OCI-LY3 (cell line): ENCODE data around the gene LDLRAD4.

Experiments
- H2AFZ ChIP-seq: fragments of 200-600, 300-600 bp; shearing (Covaris generic); 2 replicates; pipeline ENCODE4 v1.6.0; 2014; ENCODE audit warnings: antibody characterized with exemption, low read depth, low read length
- H3K27ac ChIP-seq: fragments of 200-600, 300-600 bp; sonication (generic); 2 replicates; pipeline ENCODE4 v1.5.1; 2014; ENCODE audit warnings: mild to moderate bottlenecking, low read length, moderate library complexity, mixed read lengths
- H3K27me3 ChIP-seq: fragments of 200-600, 300-600 bp; sonication (generic); 2 replicates; pipeline ENCODE4 v1.6.1; 2014; ENCODE audit warnings: low read depth, low read length, mixed read lengths
- H3K36me3 ChIP-seq: fragments of 200-600, 300-600 bp; sonication (generic); replicated peaks from 2 replicates; pipeline ENCODE3; 2014; ENCODE audit warnings: low read depth, low read length, mixed read lengths
- H3K4me1 ChIP-seq: fragments of 300-600, 200-600 bp; sonication (generic); 2 replicates; pipeline ENCODE4 v1.6.1; 2014; ENCODE audit warnings: low read length, mixed read lengths
- H3K4me2 ChIP-seq: fragments of 200-600, 300-600 bp; sonication (generic); 2 replicates; pipeline ENCODE4 v1.6.1; 2014; ENCODE audit warnings: low read length, mixed read lengths
- H3K4me3 ChIP-seq: fragments of 300-600, 200-600 bp; sonication (generic); 2 replicates; pipeline ENCODE4 v1.5.1; 2014; ENCODE audit warnings: antibody characterized with exemption, mild to moderate bottlenecking, low read length, moderate library complexity
- H3K79me2 ChIP-seq: fragments of 300-600, 200-600 bp; shearing (Covaris generic); 2 replicates; pipeline ENCODE4 v1.6.1; 2014; ENCODE audit warnings: mild to moderate bottlenecking, low read length, mixed read lengths
- H3K9ac ChIP-seq: fragments of 300-600, 200-600 bp; shearing (Covaris generic); 2 replicates; pipeline ENCODE4 v1.6.0; 2014; ENCODE audit warnings: mild to moderate bottlenecking, low read length, moderate library complexity
- H3K9me3 ChIP-seq: fragments of 200-600, 300-600 bp; shearing (Covaris generic); 2 replicates; pipeline ENCODE4 v1.6.1; 2014; ENCODE audit warnings: low read length, mixed read lengths; ENCODE audit not compliant: insufficient read depth
- H4K20me1 ChIP-seq: fragments of 200-600, 300-600 bp; sonication (generic); 2 replicates; pipeline ENCODE4 v1.6.1; 2016; ENCODE audit warnings: low read length, mixed read lengths; ENCODE audit not compliant: insufficient read depth
- EZH2phosphoT487 ChIP-seq: fragments of 200-600 bp; shearing (Covaris generic); IDR thresholded peaks from 2 replicates; pipeline ENCODE4 v1.6.1; 2018; ENCODE audit warnings: antibody characterized with exemption, mixed run types, low read depth
- TF ChIP-seq, protein P1 (sequence below): fragments of 200-600, 300-600 bp; sonication (generic); IDR thresholded peaks from 2 replicates; pipeline ENCODE4 v1.5.1; 2014; ENCODE audit warnings: antibody characterized with exemption, low read length, low read depth

LDLRAD4 gene

DNA sequence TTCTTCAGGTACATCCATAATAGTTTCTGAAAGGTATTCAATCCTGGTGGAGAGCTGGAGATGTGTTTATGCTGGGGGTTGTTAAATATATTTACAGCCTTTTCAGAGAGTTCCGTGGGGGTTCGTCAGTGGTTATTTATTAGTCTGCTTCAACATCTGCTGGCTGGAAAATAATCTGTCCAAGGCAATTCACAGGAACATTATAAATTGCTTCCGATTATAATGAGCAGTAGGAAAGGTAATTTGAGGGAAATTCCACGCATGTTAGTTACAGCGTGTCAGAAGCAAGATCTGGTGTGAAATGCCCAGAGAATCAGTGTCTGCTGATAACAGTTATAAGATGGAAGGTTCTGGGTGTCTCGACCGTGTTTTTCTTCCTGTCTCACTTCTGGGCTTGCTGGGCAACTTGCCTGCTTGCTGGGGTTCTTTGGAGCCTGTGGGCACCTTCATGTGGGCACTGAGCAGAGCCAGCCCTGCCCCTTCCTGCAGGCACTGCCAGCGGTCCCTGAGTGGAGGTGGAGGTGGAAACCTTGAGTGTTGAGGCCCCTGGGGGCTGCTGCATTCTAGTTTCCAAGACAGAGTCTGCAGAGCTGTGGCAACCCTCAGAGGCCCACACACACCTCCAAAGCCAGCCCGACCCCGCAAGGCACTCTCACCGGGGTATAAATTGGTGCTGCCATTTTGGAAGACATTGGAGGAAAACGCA, 322.1 kb downstream of the LDLRAD4 start:
- TF ChIP-seq, protein P1, sequence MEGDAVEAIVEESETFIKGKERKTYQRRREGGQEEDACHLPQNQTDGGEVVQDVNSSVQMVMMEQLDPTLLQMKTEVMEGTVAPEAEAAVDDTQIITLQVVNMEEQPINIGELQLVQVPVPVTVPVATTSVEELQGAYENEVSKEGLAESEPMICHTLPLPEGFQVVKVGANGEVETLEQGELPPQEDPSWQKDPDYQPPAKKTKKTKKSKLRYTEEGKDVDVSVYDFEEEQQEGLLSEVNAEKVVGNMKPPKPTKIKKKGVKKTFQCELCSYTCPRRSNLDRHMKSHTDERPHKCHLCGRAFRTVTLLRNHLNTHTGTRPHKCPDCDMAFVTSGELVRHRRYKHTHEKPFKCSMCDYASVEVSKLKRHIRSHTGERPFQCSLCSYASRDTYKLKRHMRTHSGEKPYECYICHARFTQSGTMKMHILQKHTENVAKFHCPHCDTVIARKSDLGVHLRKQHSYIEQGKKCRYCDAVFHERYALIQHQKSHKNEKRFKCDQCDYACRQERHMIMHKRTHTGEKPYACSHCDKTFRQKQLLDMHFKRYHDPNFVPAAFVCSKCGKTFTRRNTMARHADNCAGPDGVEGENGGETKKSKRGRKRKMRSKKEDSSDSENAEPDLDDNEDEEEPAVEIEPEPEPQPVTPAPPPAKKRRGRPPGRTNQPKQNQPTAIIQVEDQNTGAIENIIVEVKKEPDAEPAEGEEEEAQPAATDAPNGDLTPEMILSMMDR = no peak
- TF ChIP-seq EZH2phosphoT487 = no peak
- H3K4me1 ChIP-seq = peaks cover 22% of the 10 kb centered on the region
- H3K4me2 ChIP-seq = no peak overlapping the region
- no peak overlapping the region for H2AFZ ChIP-seq
- no peaks in the 10 kb centered on the region for H3K36me3 ChIP-seq
- no peak overlapping the region for H3K27ac ChIP-seq
- no peak overlapping the region for H3K4me3 ChIP-seq
- H3K27me3 ChIP-seq = peaks cover 26% of the 10 kb centered on the region
- no peaks in the 10 kb centered on the region for H3K79me2 ChIP-seq
- H3K9ac ChIP-seq = no peak overlapping the region
- H4K20me1 ChIP-seq = no peaks in the 10 kb centered on the region
- no peaks in the 10 kb centered on the region for H3K9me3 ChIP-seq

DNA sequence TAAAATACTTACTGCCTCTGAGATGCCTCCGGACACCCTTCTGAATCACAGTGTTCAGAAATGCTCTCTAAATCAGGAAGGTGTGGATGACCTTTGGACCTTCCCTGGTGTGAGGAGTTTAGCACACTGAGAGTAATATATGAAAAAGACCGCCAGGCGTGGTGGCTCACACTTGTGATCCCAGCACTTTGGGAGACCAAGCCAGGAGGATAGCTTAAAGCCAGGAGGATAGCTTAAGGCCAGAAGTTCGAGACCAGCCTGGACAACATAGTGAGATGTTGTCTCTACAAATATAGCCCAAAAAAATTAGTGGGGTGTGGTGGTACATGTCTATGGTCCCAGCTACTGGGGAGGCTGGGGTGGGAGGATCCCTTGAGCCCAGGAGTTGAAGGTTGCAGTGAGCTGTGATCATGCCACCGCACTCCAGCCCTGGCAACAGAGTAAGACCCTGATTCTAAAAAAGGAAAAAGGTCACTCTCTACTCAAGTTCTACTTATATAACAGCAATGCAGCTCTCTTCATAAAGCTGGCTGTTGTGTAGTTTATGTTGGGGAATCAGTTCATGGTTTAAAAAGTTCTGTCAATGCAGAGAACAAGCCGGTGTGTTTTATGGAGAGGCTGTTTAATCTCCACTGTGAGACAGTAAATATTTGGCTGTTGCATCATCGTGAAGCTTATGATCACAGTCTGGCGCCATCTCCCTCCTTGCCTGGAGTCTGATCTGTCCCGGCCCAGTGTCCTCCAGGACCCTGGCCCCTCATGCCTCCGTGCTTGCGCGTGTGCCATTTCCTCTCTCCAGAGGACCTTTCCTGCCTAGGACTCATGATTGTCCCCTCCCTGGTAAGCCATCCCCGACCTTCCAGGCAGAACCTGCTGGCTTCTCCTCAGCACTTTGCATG, 323.3 kb downstream of the LDLRAD4 start:
- Histone ChIP-seq H3K27ac (no peak overlapping the region), H3K4me1 (peaks cover 16% of the 10 kb centered on the region), H4K20me1 (no peaks in the 10 kb centered on the region), H3K9me3 (no peaks in the 10 kb centered on the region), H3K27me3 (peaks cover 16% of the 10 kb centered on the region), H3K9ac (no peak overlapping the region), H3K4me3 (no peak overlapping the region), H3K36me3 (no peaks in the 10 kb centered on the region), H3K4me2 (no peak overlapping the region), H2AFZ (no peak overlapping the region), H3K79me2 (no peaks in the 10 kb centered on the region)
- no peak for TF ChIP-seq EZH2phosphoT487

DNA sequence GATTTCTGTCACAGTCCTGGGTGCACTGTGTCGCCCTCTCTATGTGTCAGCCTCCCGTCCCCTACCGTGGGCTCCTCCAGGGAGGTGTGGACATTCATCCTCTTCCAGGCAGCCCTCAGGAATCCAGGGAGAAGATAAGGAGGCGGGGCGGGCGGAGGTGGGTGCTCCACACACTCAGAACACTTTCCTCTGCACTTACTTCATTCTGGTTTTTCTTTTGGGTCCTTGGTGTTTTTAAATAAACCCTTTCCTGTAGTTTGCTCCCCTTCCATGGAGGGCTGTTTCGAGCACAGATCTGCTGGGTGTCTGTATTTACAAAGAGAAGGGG, 323.9 kb downstream of the LDLRAD4 start:
- H3K36me3 ChIP-seq = no peaks in the 10 kb centered on the region
- H3K9ac ChIP-seq = no peak overlapping the region
- no peak overlapping the region for H2AFZ ChIP-seq
- peaks cover 16% of the 10 kb centered on the region for H3K27me3 ChIP-seq
- TF ChIP-seq, protein P1 = no peak
- no peak for TF ChIP-seq EZH2phosphoT487
- H3K9me3 ChIP-seq = no peaks in the 10 kb centered on the region
- H3K4me2 ChIP-seq = no peak overlapping the region
- peaks cover 10% of the 10 kb centered on the region for H3K4me1 ChIP-seq
- H3K79me2 ChIP-seq = no peaks in the 10 kb centered on the region
- H4K20me1 ChIP-seq = no peaks in the 10 kb centered on the region
- H3K27ac ChIP-seq = no peak overlapping the region
- H3K4me3 ChIP-seq = no peak overlapping the region

DNA sequence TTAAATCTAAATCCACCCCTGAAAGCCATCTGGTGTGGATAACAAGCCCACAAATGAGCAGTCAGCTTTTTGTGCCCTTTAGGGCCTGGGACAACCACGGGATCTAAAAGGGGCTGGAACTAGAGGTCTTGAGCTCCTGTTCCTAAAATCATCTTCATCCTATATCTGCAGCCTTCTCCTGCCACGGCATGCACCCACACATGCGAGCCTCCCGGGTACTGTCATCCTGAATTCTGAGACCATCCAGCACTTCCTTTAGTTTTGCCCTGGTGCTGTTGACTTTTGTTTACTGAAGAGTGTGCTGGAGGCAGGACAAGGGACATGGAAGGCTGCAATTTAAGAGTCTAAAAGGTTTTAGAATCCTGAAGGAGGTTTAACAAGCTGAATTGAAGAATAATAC, 324.6 kb downstream of the LDLRAD4 start:
- Histone ChIP-seq H3K36me3 (no peaks in the 10 kb centered on the region), H2AFZ (no peak overlapping the region), H3K4me2 (no peak overlapping the region), H3K27ac (no peak overlapping the region), H3K4me3 (no peak overlapping the region), H3K79me2 (no peaks in the 10 kb centered on the region), H3K27me3 (peaks cover 16% of the 10 kb centered on the region), H4K20me1 (no peaks in the 10 kb centered on the region), H3K4me1 (peaks cover 9% of the 10 kb centered on the region), H3K9me3 (no peaks in the 10 kb centered on the region), H3K9ac (no peak overlapping the region)
- TF ChIP-seq EZH2phosphoT487 = no peak
- TF ChIP-seq, protein P1 = no peak
